WERI-Rb-1 (cell line): ENCODE data around the gene RING1.

Source experiments
- DNase-seq: peaks from one replicate; pipeline ENCODE4 v3.0.0-alpha.2; 2020
- H3K27ac ChIP-seq: fragments of 250-450 bp; sonication (Bioruptor Pico); 2 replicates; pipeline ENCODE4 v1.5.1; 2020; ENCODE audit warnings: mild to moderate bottlenecking, moderate library complexity
- H3K27me3 ChIP-seq: fragments of 250-450 bp; sonication (Bioruptor Pico); 2 replicates; pipeline ENCODE4 v1.5.1; 2021; ENCODE audit warnings: mild to moderate bottlenecking, low read depth, moderate library complexity; ENCODE audit not compliant: insufficient read depth, severe bottlenecking
- H3K36me3 ChIP-seq: fragments of 250-450 bp; sonication (Bioruptor Pico); 2 replicates; pipeline ENCODE4 v1.5.1; 2020; ENCODE audit warnings: mild to moderate bottlenecking, moderate library complexity
- H3K4me3 ChIP-seq: 2 replicates; pipeline ENCODE4 v1.5.1; 2011; ENCODE audit warnings: low read depth, mild to moderate bottlenecking, control low read depth, low read length
- H3K9me3 ChIP-seq: fragments of 250-450 bp; sonication (Bioruptor Pico); 2 replicates; pipeline ENCODE4 v1.5.1; 2021; ENCODE audit warnings: mild to moderate bottlenecking, moderate library complexity; ENCODE audit not compliant: severe bottlenecking
- CTCF ChIP-seq: IDR thresholded peaks from 2 replicates; pipeline ENCODE4 v1.5.1; 2011; ENCODE audit warnings: low read depth, mild to moderate bottlenecking, control low read depth, inconsistent platforms, low read length

The RING1 gene

GRCh38 chr6:33171016-33171879 lies 37.1 kb upstream of the RING1 start:
- Histone ChIP-seq H3K27ac (no peak overlapping the region), H3K9me3 (no peaks in the 10 kb centered on the region), H3K4me3 (no peak overlapping the region), H3K27me3 (no peaks in the 10 kb centered on the region), H3K36me3 (no peaks in the 10 kb centered on the region; the same call in 1 of the 2 replicates)
- TF ChIP-seq CTCF, result no peak
- no peak for DNase-seq

- H3K9me3 ChIP-seq, result no peaks in the 10 kb centered on the region
- no peaks in the 10 kb centered on the region; the same call in 1 of the 2 replicates for H3K36me3 ChIP-seq
- TF ChIP-seq CTCF, result no peak
- H3K27ac ChIP-seq, result no peak overlapping the region
- H3K4me3 ChIP-seq, result no peak overlapping the region
- no peaks in the 10 kb centered on the region for H3K27me3 ChIP-seq
- DNase-seq, result no peak
Measured at GRCh38 chr6:33171880-33172687, 36.2 kb upstream of the RING1 start.

- H3K9me3 ChIP-seq, result no peaks in the 10 kb centered on the region
- H3K27ac ChIP-seq, result no peak overlapping the region
- no peak overlapping the region for H3K4me3 ChIP-seq
- DNase-seq, result peak; percentile 50
- H3K27me3 ChIP-seq, result no peaks in the 10 kb centered on the region
- no peaks in the 10 kb centered on the region; the same call in 1 of the 2 replicates for H3K36me3 ChIP-seq
- peak; percentile 74 for TF ChIP-seq CTCF
Measured at GRCh38 chr6:33172688-33173534, 35.4 kb upstream of the RING1 start.

- DNase-seq, result no peak
- H3K27me3 ChIP-seq, result no peaks in the 10 kb centered on the region
- no peak for TF ChIP-seq CTCF
- H3K9me3 ChIP-seq, result no peaks in the 10 kb centered on the region
- H3K4me3 ChIP-seq, result no peak overlapping the region
- H3K27ac ChIP-seq, result no peak overlapping the region
- no peaks in the 10 kb centered on the region; the same call in 1 of the 2 replicates for H3K36me3 ChIP-seq
Measured at GRCh38 chr6:33173535-33174180, 34.6 kb upstream of the RING1 start.

GRCh38 chr6:33174784-33175183 lies 33.5 kb upstream of the RING1 start:
- Histone ChIP-seq H3K27ac (no peak overlapping the region), H3K9me3 (no peaks in the 10 kb centered on the region), H3K36me3 (no peaks in the 10 kb centered on the region; the same call in 1 of the 2 replicates), H3K4me3 (no peak overlapping the region), H3K27me3 (no peaks in the 10 kb centered on the region)
- TF ChIP-seq CTCF, result no peak
- DNase-seq, result no peak
